GM18508 (cell line): ENCODE measurements around the gene RGS12.

Experiments
- ATAC-seq: cut with Tn5 transposase; IDR thresholded peaks from one replicate; pipeline ENCODE4 v1.9.1; 2021; ENCODE audit warnings: moderate number of reproducible peaks; ENCODE audit not compliant: insufficient read depth, unreplicated experiment

RGS12 gene

GRCh38 chr4:3340038-3340699 is 47.3 kb downstream of the RGS12 start:
- no peak for ATAC-seq

- ATAC-seq, result no peak
Observed at GRCh38 chr4:3340700-3341083, 47.9 kb downstream of the RGS12 start.

GRCh38 chr4:3341760-3342159 is 48.9 kb downstream of the RGS12 start:
- ATAC-seq, result no peak

GRCh38 chr4:3342182-3342854 is 49.5 kb downstream of the RGS12 start:
- ATAC-seq, result no peak
